Fibroblast of the aortic adventitia (primary cell): ENCODE results near the gene OR10H1. TPM values are rescaled to one million over a fixed set of nuclear protein-coding genes. Genes with fewer than 3 reads are reported as not detected.

Experiments used
- DNase-seq: peaks from one replicate; pipeline ENCODE4 v3.0.0-alpha.2; 2010; ENCODE audit warnings: low read depth
- H3K4me3 ChIP-seq: 2 replicates; pipeline ENCODE4 v1.5.1; 2011; ENCODE audit warnings: low read depth, mild to moderate bottlenecking, control low read depth, low read length, moderate library complexity
- CTCF ChIP-seq: IDR thresholded peaks from 2 replicates; pipeline ENCODE4 v1.5.1; 2011; ENCODE audit warnings: mild to moderate bottlenecking, low read length, control low read depth, inconsistent platforms; ENCODE audit not compliant: insufficient read depth
- total RNA-seq: library from RNA; depleted of rRNA; stranded (reverse); fragments of >200 nt; gene quantifications from 2 replicates; pipeline ENCODE4 v1.2.3, GENCODE V29; 2012; ENCODE audit warnings: low replicate concordance

Gene OR10H1
- total RNA-seq, 1 donor: not detected

GRCh38 chr19:15758379-15758778 lies 57.1 kb downstream of the OR10H1 start:
- TF ChIP-seq CTCF: no peak
- no peak overlapping the region for H3K4me3 ChIP-seq
- DNase-seq: no peak

Other genes starting within 250 kb of the OR10H1 start
- gene CYP4F8, start 200.4 kb downstream of the OR10H1 start, total RNA-seq: not detected in 2 replicates
- gene CYP4F3, start 174.8 kb downstream of the OR10H1 start, total RNA-seq: not detected in 2 replicates
- not detected in 2 replicates for gene CYP4F12, start 142.6 kb downstream of the OR10H1 start, total RNA-seq
- not detected in 2 replicates for gene OR10H2, start 87.6 kb downstream of the OR10H1 start, total RNA-seq
- not detected in 2 replicates for gene OR10H3, start 77.7 kb downstream of the OR10H1 start, total RNA-seq
- not detected in 2 replicates for gene OR10H5, start 28.0 kb downstream of the OR10H1 start, total RNA-seq
- not detected in 2 replicates for gene CYP4F2, start 82.4 kb upstream of the OR10H1 start, total RNA-seq
- not detected in 2 replicates for gene CYP4F11, start 118.9 kb upstream of the OR10H1 start, total RNA-seq
- not detected in 2 replicates for gene OR10H4, start 133.3 kb upstream of the OR10H1 start, total RNA-seq